A549 (cell line): ENCODE measurements around the gene RBP7.

Experiments
- CBX2 ChIP-seq: fragments of 200-600 bp; sonication (generic); IDR thresholded peaks from 2 replicates; pipeline ENCODE4 v1.6.1; 2016; ENCODE audit warnings: low read depth, mild to moderate bottlenecking, borderline replicate concordance
- CEBPB ChIP-seq, 2 experiments: fragments of >200 bp in 1 of 2; sonication (Bioruptor Twin) in 1 of 2; formaldehyde crosslinking in 1 of 2; IDR thresholded peaks; 2 replicates each; pipeline ENCODE4 v1.6.1; 2012 to 2016
- CHD2 ChIP-seq: fragments of 150-350 bp; IDR thresholded peaks from 2 replicates; pipeline ENCODE4 v1.6.1; 2014; ENCODE audit warnings: low read length; ENCODE audit not compliant: partially characterized antibody
- POLR2A ChIP-seq: IDR thresholded peaks from 2 replicates; pipeline ENCODE4 v1.6.1; 2012; ENCODE audit warnings: mild to moderate bottlenecking, low read length
- TF ChIP-seq, protein P1 (sequence below): fragments of >200 bp; sonication (Bioruptor Twin); formaldehyde crosslinking; IDR thresholded peaks from 3 replicates; pipeline ENCODE4 v1.5.1; 2016
- TF ChIP-seq, protein P2 (sequence below): fragments of >200 bp; sonication (Bioruptor Twin); formaldehyde crosslinking; IDR thresholded peaks from 3 replicates; pipeline ENCODE4 v1.6.1; 2016

DNA sequence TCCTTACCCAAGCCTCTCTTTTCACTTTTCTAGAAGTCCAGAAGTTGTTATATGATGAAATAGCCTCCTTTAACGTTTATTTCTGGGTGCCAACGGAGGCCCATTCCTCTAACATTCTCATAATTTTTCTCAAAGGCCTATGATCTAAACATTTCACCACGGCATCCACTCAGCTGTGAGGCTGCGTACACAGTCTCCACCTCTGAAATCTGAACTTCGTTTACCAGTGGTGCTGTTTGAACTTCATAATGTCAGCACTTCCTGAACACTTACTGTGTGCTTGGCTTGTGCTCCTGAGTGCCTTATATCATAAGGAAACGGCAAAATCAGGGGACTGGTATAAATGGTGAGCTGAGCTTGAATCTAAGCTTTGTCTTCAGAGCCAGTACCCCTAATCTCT lies 12.0 kb upstream of the RBP7 start:
- no peak for TF ChIP-seq CHD2
- TF ChIP-seq CBX2 = no peak
- no peak for TF ChIP-seq POLR2A
- TF ChIP-seq, protein P1, sequence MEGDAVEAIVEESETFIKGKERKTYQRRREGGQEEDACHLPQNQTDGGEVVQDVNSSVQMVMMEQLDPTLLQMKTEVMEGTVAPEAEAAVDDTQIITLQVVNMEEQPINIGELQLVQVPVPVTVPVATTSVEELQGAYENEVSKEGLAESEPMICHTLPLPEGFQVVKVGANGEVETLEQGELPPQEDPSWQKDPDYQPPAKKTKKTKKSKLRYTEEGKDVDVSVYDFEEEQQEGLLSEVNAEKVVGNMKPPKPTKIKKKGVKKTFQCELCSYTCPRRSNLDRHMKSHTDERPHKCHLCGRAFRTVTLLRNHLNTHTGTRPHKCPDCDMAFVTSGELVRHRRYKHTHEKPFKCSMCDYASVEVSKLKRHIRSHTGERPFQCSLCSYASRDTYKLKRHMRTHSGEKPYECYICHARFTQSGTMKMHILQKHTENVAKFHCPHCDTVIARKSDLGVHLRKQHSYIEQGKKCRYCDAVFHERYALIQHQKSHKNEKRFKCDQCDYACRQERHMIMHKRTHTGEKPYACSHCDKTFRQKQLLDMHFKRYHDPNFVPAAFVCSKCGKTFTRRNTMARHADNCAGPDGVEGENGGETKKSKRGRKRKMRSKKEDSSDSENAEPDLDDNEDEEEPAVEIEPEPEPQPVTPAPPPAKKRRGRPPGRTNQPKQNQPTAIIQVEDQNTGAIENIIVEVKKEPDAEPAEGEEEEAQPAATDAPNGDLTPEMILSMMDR = no peak
- TF ChIP-seq, protein P2, sequence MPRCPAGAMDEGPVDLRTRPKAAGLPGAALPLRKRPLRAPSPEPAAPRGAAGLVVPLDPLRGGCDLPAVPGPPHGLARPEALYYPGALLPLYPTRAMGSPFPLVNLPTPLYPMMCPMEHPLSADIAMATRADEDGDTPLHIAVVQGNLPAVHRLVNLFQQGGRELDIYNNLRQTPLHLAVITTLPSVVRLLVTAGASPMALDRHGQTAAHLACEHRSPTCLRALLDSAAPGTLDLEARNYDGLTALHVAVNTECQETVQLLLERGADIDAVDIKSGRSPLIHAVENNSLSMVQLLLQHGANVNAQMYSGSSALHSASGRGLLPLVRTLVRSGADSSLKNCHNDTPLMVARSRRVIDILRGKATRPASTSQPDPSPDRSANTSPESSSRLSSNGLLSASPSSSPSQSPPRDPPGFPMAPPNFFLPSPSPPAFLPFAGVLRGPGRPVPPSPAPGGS = no peak
- no peak for TF ChIP-seq CEBPB (IDR thresholded peaks at IDR 0.05)
